GM18858 (cell line): ENCODE results near the gene WARS2.

Experiments used
- ATAC-seq: cut with Tn5 transposase; IDR thresholded peaks from one replicate; pipeline ENCODE4 v1.9.1; 2021; ENCODE audit not compliant: unreplicated experiment

Gene WARS2

DNA sequence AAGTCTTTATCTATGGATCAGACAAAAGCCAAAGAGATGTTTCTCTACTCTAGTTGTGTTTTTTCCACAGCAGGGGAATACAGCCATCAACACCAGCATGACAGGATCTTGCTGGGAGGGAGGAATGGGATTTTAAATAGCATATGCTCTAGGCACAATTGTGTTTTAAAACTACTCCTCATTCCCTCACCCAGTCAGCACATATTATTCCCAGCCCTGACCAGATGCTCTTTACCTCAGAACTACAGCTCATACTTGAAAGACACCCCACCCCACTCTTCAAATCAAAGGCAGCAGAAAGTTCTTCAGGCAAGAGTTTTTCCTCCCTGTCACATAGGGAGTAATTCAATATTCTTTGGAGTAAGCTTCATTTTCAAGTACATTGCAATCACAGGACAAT, 106.1 kb downstream of the WARS2 start:
- ATAC-seq = no peak

DNA sequence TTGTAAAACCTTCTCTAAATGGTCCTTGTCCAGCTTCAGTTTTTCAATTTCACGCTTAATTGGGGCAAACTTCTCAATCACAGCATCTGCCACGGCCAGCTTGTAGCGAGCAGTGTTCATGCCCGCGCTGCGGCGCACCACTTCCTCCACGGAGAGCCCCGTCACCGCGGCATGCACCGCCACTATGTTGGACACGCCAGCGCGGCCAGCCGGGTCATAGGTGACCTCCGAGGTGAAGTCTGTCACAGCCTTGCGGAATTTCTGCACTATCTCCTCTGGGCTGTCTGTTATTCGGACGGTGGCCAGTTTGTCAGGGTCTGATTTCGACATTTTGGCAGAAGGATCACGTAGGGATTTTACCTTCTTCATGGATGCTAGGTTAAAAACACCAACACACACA, 107.5 kb downstream of the WARS2 start:
- ATAC-seq = no peak

GRCh38 chr1:119027759-119028158, 112.7 kb downstream of the WARS2 start:
- no peak for ATAC-seq

DNA sequence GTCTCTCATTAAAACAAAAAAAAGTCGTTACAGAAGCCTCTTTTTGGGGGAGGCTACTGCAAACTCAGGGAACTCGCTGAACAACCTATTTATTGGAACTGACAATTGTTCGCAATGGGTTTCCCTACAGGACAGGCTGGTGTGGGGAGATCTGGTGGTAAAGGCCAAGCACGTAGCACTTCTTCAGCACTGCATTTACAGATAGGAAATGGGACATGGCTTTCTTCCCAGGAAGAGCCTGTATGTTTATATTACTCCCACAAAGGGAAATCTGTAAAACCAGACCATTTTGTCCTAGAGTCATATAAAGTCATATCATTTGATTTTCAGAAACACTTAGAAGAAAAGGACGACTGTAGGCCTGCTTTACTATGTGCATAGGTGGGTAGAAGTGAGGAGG, 113.5 kb downstream of the WARS2 start:
- ATAC-seq = no peak

DNA sequence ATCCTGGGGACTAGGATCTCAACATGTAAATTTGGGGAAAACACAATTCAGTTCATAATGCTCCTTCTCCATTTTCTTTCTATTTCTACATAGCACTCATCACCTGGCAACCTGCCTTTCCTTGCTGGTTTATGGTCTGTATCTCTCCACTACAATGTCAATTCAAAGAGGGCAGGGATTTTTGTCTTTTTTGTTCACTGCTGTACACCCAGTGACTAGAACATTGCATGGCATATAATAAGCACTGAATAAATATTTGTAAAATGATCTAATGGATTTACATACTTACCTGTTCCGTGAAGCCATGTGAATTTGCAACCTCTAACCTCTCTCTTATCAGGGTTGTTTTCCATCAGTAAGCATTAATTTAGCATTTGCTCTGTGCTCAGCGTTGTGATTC, 124.9 kb downstream of the WARS2 start:
- ATAC-seq = no peak

DNA sequence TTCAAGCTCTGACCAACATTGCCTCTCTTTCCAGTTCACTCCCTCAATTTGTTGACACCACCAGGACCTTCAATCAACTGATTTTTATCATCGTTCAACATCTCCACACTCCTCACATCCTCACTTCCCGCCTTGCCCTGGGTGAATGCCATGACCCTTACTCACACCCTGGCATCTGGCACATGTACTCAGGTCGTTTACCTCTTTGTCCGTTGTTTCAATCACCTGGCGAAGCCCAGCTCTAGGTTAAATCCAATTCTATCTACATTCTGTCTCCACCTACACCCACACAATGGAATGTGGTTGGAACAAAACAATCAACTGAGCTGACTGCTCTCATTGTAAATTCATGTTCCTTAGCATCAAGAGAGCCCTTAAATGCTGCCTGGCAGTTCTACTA, 128.1 kb downstream of the WARS2 start:
- no peak for ATAC-seq

DNA sequence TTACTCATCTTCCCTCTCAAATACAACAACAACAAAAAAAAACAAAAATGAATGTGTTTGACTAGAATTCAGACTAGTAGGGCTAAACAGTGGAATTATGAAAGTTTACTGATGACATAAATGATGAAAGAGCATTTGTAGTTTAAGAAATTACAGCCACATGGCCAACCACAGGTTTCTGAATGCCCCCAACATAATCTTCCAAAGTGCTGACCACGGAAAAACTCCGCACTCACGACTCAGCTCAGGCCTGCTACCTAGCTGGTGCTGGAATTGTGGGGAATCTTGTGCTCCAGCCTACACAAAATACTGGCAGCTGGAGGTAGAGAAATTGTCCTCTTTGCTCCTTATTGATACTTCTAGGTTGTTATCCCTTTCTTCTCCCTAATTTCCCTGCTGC, 128.7 kb downstream of the WARS2 start:
- ATAC-seq = no peak

DNA sequence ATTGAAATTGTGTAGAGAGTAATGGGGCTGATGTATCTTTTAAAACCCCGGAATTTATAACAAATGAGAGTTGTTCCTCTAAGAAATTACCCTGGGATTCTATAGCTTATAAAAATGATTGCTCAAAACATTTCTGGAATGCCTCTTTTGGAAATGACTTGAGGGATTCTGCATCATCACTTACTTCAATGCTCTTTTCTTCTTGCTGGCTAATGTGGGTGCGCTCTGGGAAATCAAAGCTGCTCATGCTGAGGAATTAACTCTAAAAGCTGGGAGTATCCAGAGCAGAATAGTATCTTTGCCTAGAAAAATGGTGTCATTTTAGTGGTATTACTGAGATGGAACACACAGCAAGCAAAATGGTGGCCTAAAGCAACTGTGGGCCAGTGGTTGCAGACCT, 129.3 kb downstream of the WARS2 start:
- ATAC-seq = no peak

- ATAC-seq = no peak
Measured at GRCh38 chr1:119010201-119010600, 130.3 kb downstream of the WARS2 start.

GRCh38 chr1:119009312-119009655, 131.2 kb downstream of the WARS2 start:
- no peak for ATAC-seq

DNA sequence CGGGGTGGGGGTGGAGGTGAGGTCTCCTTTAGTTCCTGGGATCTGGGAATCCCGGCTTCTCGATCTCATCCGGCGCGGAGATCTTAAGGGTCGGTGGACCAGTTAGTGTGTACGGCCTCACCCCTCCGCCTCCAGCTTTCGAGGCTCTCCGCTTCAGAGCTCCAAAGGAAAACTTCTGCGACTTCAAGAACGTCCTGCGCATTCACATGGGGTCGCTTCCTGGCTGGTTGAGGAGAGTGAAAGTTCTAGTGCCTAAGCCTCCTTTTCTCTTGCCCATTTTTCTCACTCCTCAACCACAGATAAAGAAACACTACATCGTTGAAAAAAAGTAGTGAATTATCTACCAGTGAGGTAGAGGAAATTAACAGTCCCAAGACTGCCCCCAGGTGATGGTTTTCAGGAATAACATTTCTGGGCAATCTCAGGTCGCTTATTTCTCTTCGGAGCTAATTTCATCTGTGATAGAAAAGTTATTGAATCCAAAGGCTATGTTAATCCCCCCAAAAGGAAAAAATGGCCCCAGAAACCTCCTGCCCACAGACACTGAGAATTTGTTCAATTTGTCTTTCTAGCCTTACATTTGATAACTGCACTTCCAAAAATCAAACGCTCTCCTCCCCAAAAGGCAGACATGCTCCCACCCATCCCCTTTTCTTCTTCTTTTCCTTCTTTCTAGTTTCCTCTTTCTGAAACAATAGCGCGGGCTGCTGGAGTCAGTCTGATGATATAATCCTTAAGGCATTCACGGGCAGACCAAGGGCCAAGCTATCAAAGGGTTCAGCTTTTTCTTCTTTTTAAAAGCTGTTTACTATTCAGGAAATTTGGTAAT, 131.8 kb downstream of the WARS2 start:
- peak; percentile 65 for ATAC-seq

GRCh38 chr1:119007670-119008482, 132.6 kb downstream of the WARS2 start:
- ATAC-seq = no peak

DNA sequence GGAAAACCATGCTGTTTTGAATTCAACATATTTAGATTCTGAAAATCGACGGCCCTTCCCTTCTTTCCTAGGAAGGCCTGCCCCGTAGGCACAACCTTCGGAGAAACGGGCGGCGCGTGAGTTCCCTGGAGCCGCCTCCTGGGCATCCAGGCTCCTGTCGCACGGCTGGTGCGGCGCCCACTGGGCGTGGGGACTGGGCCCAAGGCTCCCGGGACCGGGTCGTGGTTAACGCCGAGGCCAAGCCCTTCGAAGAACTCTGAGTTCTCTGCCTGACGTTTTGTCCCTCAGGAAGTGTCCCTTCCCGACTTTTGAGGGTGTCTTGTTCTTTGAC, 133.1 kb downstream of the WARS2 start:
- ATAC-seq = no peak

- ATAC-seq = no peak
Measured at GRCh38 chr1:119006406-119007279, 133.8 kb downstream of the WARS2 start.

- no peak for ATAC-seq
Measured at GRCh38 chr1:119005724-119006405, 134.6 kb downstream of the WARS2 start.

- ATAC-seq = no peak
Measured at GRCh38 chr1:119004781-119005180, 135.7 kb downstream of the WARS2 start.

GRCh38 chr1:119004129-119004527, 136.3 kb downstream of the WARS2 start:
- no peak for ATAC-seq

DNA sequence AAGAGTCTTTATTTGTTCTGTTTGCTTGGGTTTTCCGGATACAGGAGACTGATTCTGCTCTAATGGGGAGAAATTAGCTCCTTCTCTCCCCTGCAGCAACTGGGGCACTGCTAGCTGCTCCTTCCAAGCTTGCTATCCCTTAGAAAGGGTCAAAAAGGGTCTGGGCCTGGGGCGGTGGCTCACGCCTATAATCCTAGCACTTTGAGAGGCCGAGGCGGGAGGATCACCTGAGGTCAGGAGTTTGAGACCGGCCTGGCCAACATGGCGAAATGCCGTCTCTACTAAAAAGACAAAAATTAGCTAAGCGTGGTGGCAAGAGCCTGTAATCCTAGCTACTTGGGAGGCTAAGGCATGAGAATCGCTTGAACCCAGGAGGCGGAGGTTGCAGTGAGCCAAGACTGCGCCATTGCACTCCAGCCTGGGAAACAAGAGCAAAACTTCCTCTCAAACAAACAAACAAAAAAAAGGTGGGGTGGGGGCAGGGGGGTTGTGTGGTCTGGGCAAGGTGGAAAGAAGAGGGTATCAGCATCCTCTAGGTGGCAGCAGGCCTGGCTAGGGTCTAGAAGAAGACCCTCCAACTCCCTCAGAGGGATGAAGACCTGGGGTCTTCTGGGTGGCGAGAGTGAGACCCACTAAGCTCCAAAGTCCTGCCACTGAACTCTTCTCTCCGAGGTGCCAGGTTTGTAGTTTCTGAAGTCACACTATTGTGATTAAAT, 136.9 kb downstream of the WARS2 start:
- ATAC-seq = no peak

- ATAC-seq = no peak
Measured at GRCh38 chr1:119002028-119002686, 138.3 kb downstream of the WARS2 start.
